ENCODE measurements around the gene ZNF638. TPM values are rescaled to one million over a fixed set of nuclear protein-coding genes. Genes with fewer than 3 reads are reported as not detected.

The ZNF638 gene
- total and polyA plus RNA-seq, 2 donors (not counting 3 experiments of a cell fraction or from before 2014, with no cell fraction given) = 36.4 to 111 TPM

GRCh38 chr2:71358931-71359671 lies 27.5 kb downstream of the ZNF638 start:
- no TSS peak for BruUV-seq (replicated peaks)
- Histone ChIP-seq H2AFZ (ENCODE audit: low read depth, low read length) (no peak overlapping the region), H3K27me3 (ENCODE audit: control insufficient read depth in 2 of 2, insufficient read depth in 2 of 2, low read length in 2 of 2) (no peaks in the 10 kb centered on the region), H3K4me2 (ENCODE audit: insufficient read depth, low read length) (no peak overlapping the region), H3K9me3 (replicated peaks; ENCODE audit: control insufficient read depth, insufficient read depth, low read length) (no peaks in the 10 kb centered on the region), H3K4me1 (ENCODE audit: control insufficient read depth, extremely low read depth, insufficient read depth, low read length) (no peaks in the 10 kb centered on the region), H3K27ac (ENCODE audit: insufficient read depth, low read depth, low read length) (no peak overlapping the region), H3K36me3 (ENCODE audit: control insufficient read depth in 2 of 2, extremely low read depth in 1 of 2, insufficient read depth in 2 of 2, low read length in 2 of 2) (peaks cover 10 to 21% of the 10 kb centered on the region in 2 experiments), H3K4me3 (replicated peaks in 1 of 3; ENCODE audit: insufficient read depth in 1 of 3, low read depth in 1 of 3, low read length in 3 of 3) (no peak overlapping the region), H4K20me1 (replicated peaks; ENCODE audit: control insufficient read depth, extremely low read depth, insufficient read depth, low read length) (peaks cover 5% of the 10 kb centered on the region), H3K79me2 (ENCODE audit: control insufficient read depth, insufficient read depth, low read length) (peaks cover 62% of the 10 kb centered on the region), H3K9ac (replicated peaks; ENCODE audit: extremely low read depth, insufficient read depth, low read length) (no peak overlapping the region), H3K9me1 (replicated peaks; ENCODE audit: control insufficient read depth, extremely low read depth, insufficient read depth, low read length) (no peaks in the 10 kb centered on the region)
- ChIA-PET CTCF (no interaction called here), POLR2A (no interaction called here)
- intact Hi-C loops (cut with micrococcal nuclease) = no loop called here
- TF ChIP-seq CTCF (IDR thresholded peaks at IDR 0.05; ENCODE audit: extremely low read depth in 1 of 2, insufficient read depth in 1 of 2, low read depth in 1 of 2, low read length in 2 of 2) (no peak), JUN (IDR thresholded peaks at IDR 0.05; ENCODE audit: borderline replicate concordance, insufficient read depth, insufficient read length, low read depth) (no peak), EZH2 (IDR thresholded peaks at IDR 0.05; ENCODE audit: borderline replicate concordance, low read depth, low read length, severe bottlenecking) (no peak), MAX (IDR thresholded peaks at IDR 0.05; ENCODE audit: insufficient read depth, insufficient read length) (no peak), MYC (IDR thresholded peaks at IDR 0.05; ENCODE audit: low read depth, low read length) (no peak)
- no peak for DNase-seq (ENCODE audit: low read depth, low spot score)
- no peak for FAIRE-seq
- dilution Hi-C loops (cut with MboI; ENCODE audit: extremely low pct_ligation_motif_present, low sequenced_read_pairs) = no loop called here

All from endothelial cell of umbilical vein (primary cell).